BE2C (cell line): ENCODE data around the gene IQSEC1.

Experiments
- DNase-seq: peaks from one replicate; pipeline ENCODE4 v3.0.0-alpha.2; 2020
- H3K27me3 ChIP-seq: fragments of 250-450 bp; sonication (Bioruptor Pico); 2 replicates; pipeline ENCODE4 v1.5.1; 2020; ENCODE audit warnings: mild to moderate bottlenecking
- H3K36me3 ChIP-seq: fragments of 250-450 bp; sonication (Bioruptor Pico); 2 replicates; pipeline ENCODE4 v1.5.1; 2020; ENCODE audit warnings: mild to moderate bottlenecking
- H3K4me1 ChIP-seq: fragments of 250-450 bp; sonication (Bioruptor Pico); 2 replicates; pipeline ENCODE4 v1.5.1; 2020
- H3K4me3 ChIP-seq: 2 replicates; pipeline ENCODE4 v1.5.1; 2011; ENCODE audit warnings: low read depth, low read length
- H3K9me3 ChIP-seq: fragments of 250-450 bp; sonication (Bioruptor Pico); 2 replicates; pipeline ENCODE4 v1.5.1; 2020
- CTCF ChIP-seq: IDR thresholded peaks from 2 replicates; pipeline ENCODE4 v1.5.1; 2012; ENCODE audit warnings: mild to moderate bottlenecking, low read depth, low read length

IQSEC1 gene

GRCh38 chr3:12869035-12869621 lies 204.1 kb downstream of the IQSEC1 start:
- DNase-seq = peak; percentile 73
- H3K9me3 ChIP-seq = no peaks in the 10 kb centered on the region
- TF ChIP-seq CTCF = no peak
- no peaks in the 10 kb centered on the region for H3K27me3 ChIP-seq
- H3K4me1 ChIP-seq = peaks cover 4% of the 10 kb centered on the region; the same call in 1 of the 2 replicates
- H3K36me3 ChIP-seq = no peaks in the 10 kb centered on the region
- no peak overlapping the region for H3K4me3 ChIP-seq

GRCh38 chr3:12868039-12869034 lies 204.9 kb downstream of the IQSEC1 start:
- no peak overlapping the region for H3K4me3 ChIP-seq
- peaks cover 4% of the 10 kb centered on the region; the same call in 1 of the 2 replicates for H3K4me1 ChIP-seq
- no peaks in the 10 kb centered on the region for H3K27me3 ChIP-seq
- DNase-seq = peak; percentile 81
- peak; percentile 78 for TF ChIP-seq CTCF
- no peaks in the 10 kb centered on the region for H3K36me3 ChIP-seq
- H3K9me3 ChIP-seq = no peaks in the 10 kb centered on the region

GRCh38 chr3:12866836-12867235 lies 206.4 kb downstream of the IQSEC1 start:
- no peak for TF ChIP-seq CTCF
- H3K27me3 ChIP-seq = no peaks in the 10 kb centered on the region
- H3K36me3 ChIP-seq = no peaks in the 10 kb centered on the region
- DNase-seq = no peak
- peaks cover 4% of the 10 kb centered on the region; the same call in 1 of the 2 replicates for H3K4me1 ChIP-seq
- H3K9me3 ChIP-seq = no peaks in the 10 kb centered on the region
- no peak overlapping the region for H3K4me3 ChIP-seq

- no peak for TF ChIP-seq CTCF
- Histone ChIP-seq H3K27me3 (no peaks in the 10 kb centered on the region), H3K4me3 (no peak overlapping the region), H3K9me3 (no peaks in the 10 kb centered on the region), H3K36me3 (no peaks in the 10 kb centered on the region), H3K4me1 (peaks cover 4% of the 10 kb centered on the region; the same call in 1 of the 2 replicates)
- DNase-seq = no peak
Measured at GRCh38 chr3:12865271-12865670, 208.0 kb downstream of the IQSEC1 start.

GRCh38 chr3:12862387-12862786 lies 210.8 kb downstream of the IQSEC1 start:
- H3K36me3 ChIP-seq = no peaks in the 10 kb centered on the region
- H3K27me3 ChIP-seq = no peaks in the 10 kb centered on the region
- no peak for DNase-seq
- H3K4me3 ChIP-seq = no peak overlapping the region
- no peaks in the 10 kb centered on the region for H3K4me1 ChIP-seq
- no peaks in the 10 kb centered on the region for H3K9me3 ChIP-seq
- no peak for TF ChIP-seq CTCF

GRCh38 chr3:12861611-12862010 lies 211.6 kb downstream of the IQSEC1 start:
- no peaks in the 10 kb centered on the region for H3K4me1 ChIP-seq
- no peaks in the 10 kb centered on the region for H3K27me3 ChIP-seq
- DNase-seq = no peak
- H3K9me3 ChIP-seq = no peaks in the 10 kb centered on the region
- H3K4me3 ChIP-seq = no peak overlapping the region
- no peaks in the 10 kb centered on the region for H3K36me3 ChIP-seq
- TF ChIP-seq CTCF = no peak
